ENCODE measurements around the gene GPC6.

GRCh38 chr13:93794197-93794885 lies 567.7 kb downstream of the GPC6 start:
- no peak for TF ChIP-seq EZH2 (optimal IDR thresholded peaks at IDR 0.05; ENCODE audit: low read depth, low read length)
- no peak for TF ChIP-seq CTCF (IDR thresholded peaks at IDR 0.05; ENCODE audit: low read length)
- no peak for TF ChIP-seq EZH2phosphoT487 (IDR thresholded peaks at IDR 0.05; ENCODE audit: low read length)
